Choroid plexus epithelial cell (primary cell): ENCODE data around the gene CCDC134.
A peak's percentile ranks its signal among the peaks of the same experiment; 100 is the strongest.

ENCODE experiments used
- DNase-seq: peaks from one replicate; pipeline ENCODE4 v3.0.0-alpha.2; 2010; ENCODE audit warnings: low read depth
- H3K4me3 ChIP-seq: 2 replicates; pipeline ENCODE4 v1.5.1; 2011; ENCODE audit warnings: low read depth, mild to moderate bottlenecking, control low read depth, low read length, moderate library complexity
- TF ChIP-seq, protein P1 (sequence below): conservative IDR thresholded peaks from 2 replicates; pipeline ENCODE4 v1.5.1; 2011; ENCODE audit warnings: low read depth, mild to moderate bottlenecking, control low read depth, inconsistent platforms, low read length, moderate library complexity

Gene CCDC134

DNA sequence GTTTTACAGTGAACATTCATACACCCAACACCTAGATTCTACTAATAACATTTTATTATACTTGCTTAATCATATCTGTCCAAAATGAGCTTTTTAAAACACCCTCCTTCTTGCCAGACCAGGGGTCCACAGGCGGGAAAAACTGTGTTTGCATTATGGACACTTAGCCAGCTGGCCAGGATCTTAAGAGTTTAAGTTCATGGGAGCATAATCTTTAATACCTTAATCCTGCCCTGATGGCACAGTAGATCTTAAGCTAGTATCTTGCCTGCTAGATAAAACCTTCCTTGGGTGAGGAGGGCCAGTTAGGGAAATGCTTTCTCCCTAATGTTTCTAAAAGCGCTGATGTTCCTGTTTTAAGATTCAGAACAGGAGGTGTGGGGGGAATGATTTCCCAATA is 13.1 kb upstream of the CCDC134 start:
- H3K4me3 ChIP-seq = no peak overlapping the region

GRCh38 chr22:41793871-41794270 is 6.6 kb upstream of the CCDC134 start:
- H3K4me3 ChIP-seq = no peak overlapping the region
- TF ChIP-seq, protein P1, sequence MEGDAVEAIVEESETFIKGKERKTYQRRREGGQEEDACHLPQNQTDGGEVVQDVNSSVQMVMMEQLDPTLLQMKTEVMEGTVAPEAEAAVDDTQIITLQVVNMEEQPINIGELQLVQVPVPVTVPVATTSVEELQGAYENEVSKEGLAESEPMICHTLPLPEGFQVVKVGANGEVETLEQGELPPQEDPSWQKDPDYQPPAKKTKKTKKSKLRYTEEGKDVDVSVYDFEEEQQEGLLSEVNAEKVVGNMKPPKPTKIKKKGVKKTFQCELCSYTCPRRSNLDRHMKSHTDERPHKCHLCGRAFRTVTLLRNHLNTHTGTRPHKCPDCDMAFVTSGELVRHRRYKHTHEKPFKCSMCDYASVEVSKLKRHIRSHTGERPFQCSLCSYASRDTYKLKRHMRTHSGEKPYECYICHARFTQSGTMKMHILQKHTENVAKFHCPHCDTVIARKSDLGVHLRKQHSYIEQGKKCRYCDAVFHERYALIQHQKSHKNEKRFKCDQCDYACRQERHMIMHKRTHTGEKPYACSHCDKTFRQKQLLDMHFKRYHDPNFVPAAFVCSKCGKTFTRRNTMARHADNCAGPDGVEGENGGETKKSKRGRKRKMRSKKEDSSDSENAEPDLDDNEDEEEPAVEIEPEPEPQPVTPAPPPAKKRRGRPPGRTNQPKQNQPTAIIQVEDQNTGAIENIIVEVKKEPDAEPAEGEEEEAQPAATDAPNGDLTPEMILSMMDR = no peak
- no peak for DNase-seq

More for the DNA sequence above, 13.1 kb upstream of the CCDC134 start:
- TF ChIP-seq, protein P1 = no peak
- DNase-seq = no peak

- H3K4me3 ChIP-seq = no peak overlapping the region
- DNase-seq = no peak
- TF ChIP-seq, protein P1 = no peak
Observed at GRCh38 chr22:41798736-41799135, 1.7 kb upstream of the CCDC134 start.

DNA sequence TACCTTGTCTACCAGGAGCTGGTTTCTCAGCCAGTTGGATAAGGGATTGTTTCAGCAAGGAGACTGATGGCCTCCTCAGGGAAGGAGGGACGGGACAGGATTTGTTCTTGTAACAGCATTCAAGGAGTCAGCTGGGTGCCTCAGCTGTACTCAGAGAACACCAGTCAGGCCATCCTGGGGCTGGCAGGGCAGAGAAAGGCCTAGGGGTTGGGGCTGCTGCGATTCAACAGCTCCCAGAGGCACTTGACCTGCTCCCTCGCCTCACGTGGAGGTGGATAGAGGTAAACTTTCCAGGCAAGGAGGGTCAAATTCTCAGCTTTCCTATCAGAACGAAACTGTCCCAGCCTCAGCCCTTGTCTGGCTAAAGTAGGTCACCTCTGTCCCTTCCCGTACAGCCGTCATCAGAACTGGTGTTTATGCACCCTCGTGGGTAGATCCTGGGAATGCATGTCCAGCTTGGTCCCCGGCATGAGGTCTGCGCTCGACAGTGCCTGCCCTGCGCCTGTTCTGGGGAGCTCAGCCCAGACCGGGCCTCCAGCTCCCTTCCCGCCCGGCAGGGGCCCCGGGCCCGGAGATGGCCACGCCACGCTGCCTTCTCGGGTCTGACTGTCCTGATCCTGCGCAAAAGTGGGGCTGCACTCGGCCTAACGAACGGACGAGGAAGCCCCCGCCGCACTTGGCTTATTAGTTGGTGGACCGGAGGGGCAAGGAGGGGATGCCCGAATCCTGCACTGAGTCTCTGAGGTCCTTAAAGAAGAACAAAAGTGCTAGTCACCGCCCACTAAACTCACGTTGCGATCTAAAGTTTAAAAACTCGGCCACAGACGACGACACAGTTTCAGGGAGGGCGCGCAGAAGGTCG is 762 bp upstream of the CCDC134 start:
- DNase-seq = peak; percentile 27
- TF ChIP-seq, protein P1 = peak; percentile 4
- H3K4me3 ChIP-seq = peak overlapping the region; percentile 98

DNA sequence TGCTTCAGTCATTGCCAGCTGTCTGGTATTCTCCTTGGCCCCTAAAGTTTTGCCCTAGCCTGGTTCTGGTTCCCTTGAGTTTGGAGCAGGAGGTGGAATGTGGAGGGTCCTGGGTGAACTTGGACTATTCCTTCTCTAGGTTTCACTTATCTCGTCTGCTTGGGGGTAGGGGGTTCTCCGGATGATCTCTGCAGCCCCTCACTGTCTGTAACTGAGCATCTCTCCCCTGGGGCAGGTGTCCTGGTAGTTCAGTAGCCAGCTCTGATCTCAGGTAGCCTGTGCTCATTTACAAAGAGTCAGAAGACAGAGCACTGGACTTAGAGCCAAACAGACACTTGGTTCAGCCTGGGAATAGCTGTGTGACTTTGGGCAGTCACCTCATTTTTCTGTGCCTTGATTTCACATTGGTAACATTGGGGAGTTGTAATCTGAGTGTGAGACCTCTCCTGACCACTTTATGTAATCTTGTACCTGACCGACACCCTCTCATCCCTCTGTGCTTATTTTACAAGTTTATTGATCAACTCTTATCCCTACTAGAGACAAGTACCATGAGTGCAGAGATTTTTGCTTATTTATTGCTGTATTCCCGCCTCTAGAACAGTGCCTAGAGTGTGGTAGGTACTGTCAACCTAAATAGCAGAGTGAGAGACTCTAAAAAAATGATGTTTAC is 804 bp downstream of the CCDC134 start:
- peak overlapping the region; percentile 98 for H3K4me3 ChIP-seq
- DNase-seq = no peak
- TF ChIP-seq, protein P1 = no peak

GRCh38 chr22:41801886-41802285 is 1.4 kb downstream of the CCDC134 start:
- no peak for DNase-seq
- no peak overlapping the region for H3K4me3 ChIP-seq
- TF ChIP-seq, protein P1 = no peak
